NCI-H2029 (cell line): ENCODE measurements around the gene STON1.
"Not testable (repeated sequence)": the region's sequence is repeated elsewhere in the genome, so short reads cannot be mapped to it uniquely, and the experiment has no call there.

Experiments used
- DNase-seq: peaks from one replicate; lab custom pipeline; 2025; lab: John Stamatoyannopoulos, UW

The STON1 gene

GRCh38 chr2:48574353-48575287 lies 44.7 kb downstream of the STON1 start:
- DNase-seq: no peak

GRCh38 chr2:48578313-48578712 lies 48.4 kb downstream of the STON1 start:
- no peak for DNase-seq

- no peak for DNase-seq
Observed at GRCh38 chr2:48583961-48584360, 54.0 kb downstream of the STON1 start.

- no peak for DNase-seq
Observed at GRCh38 chr2:48584551-48584950, 54.6 kb downstream of the STON1 start.

GRCh38 chr2:48586433-48586832 lies 56.5 kb downstream of the STON1 start:
- DNase-seq: no peak

GRCh38 chr2:48587560-48587959 lies 57.6 kb downstream of the STON1 start:
- DNase-seq: no peak

GRCh38 chr2:48587961-48588360 lies 58.0 kb downstream of the STON1 start:
- DNase-seq: no peak

GRCh38 chr2:48588745-48589144 lies 58.8 kb downstream of the STON1 start:
- DNase-seq: no peak

GRCh38 chr2:48589170-48589767 lies 59.3 kb downstream of the STON1 start:
- DNase-seq: no peak

GRCh38 chr2:48590017-48590416 lies 60.1 kb downstream of the STON1 start:
- DNase-seq: no peak

- DNase-seq: no peak
Observed at GRCh38 chr2:48592067-48592466, 62.1 kb downstream of the STON1 start.

- not testable (repeated sequence) for DNase-seq
Observed at GRCh38 chr2:48596751-48597150, 66.8 kb downstream of the STON1 start.

- DNase-seq: no peak
Observed at GRCh38 chr2:48597492-48597891, 67.5 kb downstream of the STON1 start.

GRCh38 chr2:48600204-48600813 lies 70.4 kb downstream of the STON1 start:
- peak; percentile 16 for DNase-seq

- no peak for DNase-seq
Observed at GRCh38 chr2:48600917-48601316, 71.0 kb downstream of the STON1 start.

GRCh38 chr2:48601349-48601748 lies 71.4 kb downstream of the STON1 start:
- DNase-seq: no peak

GRCh38 chr2:48605482-48606175 lies 75.7 kb downstream of the STON1 start:
- no peak for DNase-seq

GRCh38 chr2:48607307-48608014 lies 77.5 kb downstream of the STON1 start:
- DNase-seq: no peak

GRCh38 chr2:48613211-48613610 lies 83.3 kb downstream of the STON1 start:
- no peak for DNase-seq

GRCh38 chr2:48614581-48614980 lies 84.6 kb downstream of the STON1 start:
- DNase-seq: not testable (repeated sequence)

- peak; percentile 16 for DNase-seq
Observed at GRCh38 chr2:48617618-48618017, 87.7 kb downstream of the STON1 start, which contains the start of gene GTF2A1L. Gene GTF2A1L, plus strand, starts transcription at chr2:48617856. Its CDS starts 19 bp downstream, at chr2:48617875.

- no peak for DNase-seq
Observed at GRCh38 chr2:48619526-48619925, 89.6 kb downstream of the STON1 start.
